ENCODE measurements around the gene ASAP2. TPM values are rescaled to one million over a fixed set of nuclear protein-coding genes. Genes with fewer than 3 reads are reported as not detected.

The ASAP2 gene
- polyA plus RNA-seq, 1 donor from 2014 or later, result 41.0 TPM

- no peaks in the 10 kb centered on the region for H3K9me2 ChIP-seq (ENCODE audit: insufficient read depth, low read length)
- TF ChIP-seq MXI1 (conservative IDR thresholded peaks at IDR 0.05; ENCODE audit: poor library complexity, severe bottlenecking), result no peak
- no peak for TF ChIP-seq EP300 (conservative IDR thresholded peaks at IDR 0.05; ENCODE audit: poor library complexity, severe bottlenecking)
- no peak for TF ChIP-seq SMC3 (conservative IDR thresholded peaks at IDR 0.05; ENCODE audit: poor library complexity)
- no peak for TF ChIP-seq RAD21 (conservative IDR thresholded peaks at IDR 0.05)
- TF ChIP-seq TAF1 (IDR thresholded peaks at IDR 0.05; ENCODE audit: low read depth), result no peak
- TF ChIP-seq POLR2AphosphoS5 (IDR thresholded peaks at IDR 0.05), result no peak
- TF ChIP-seq CTCF (IDR thresholded peaks at IDR 0.05; ENCODE audit: poor library complexity, severe bottlenecking), result no peak
- peaks cover 34% of the 10 kb centered on the region for H3K79me2 ChIP-seq (replicated peaks; ENCODE audit: insufficient read depth, low read length)
- H3K9me3 ChIP-seq (ENCODE audit: low read length), result no peaks in the 10 kb centered on the region
- H3K9ac ChIP-seq (ENCODE audit: low read length), result no peak overlapping the region
- no peaks in the 10 kb centered on the region for H3F3A ChIP-seq (ENCODE audit: insufficient read depth, low read length, poor library complexity, severe bottlenecking)
- no peaks in the 10 kb centered on the region for H3K36me3 ChIP-seq (ENCODE audit: insufficient read depth, low read length)
- H4K20me1 ChIP-seq (ENCODE audit: insufficient read depth), result peaks cover 4% of the 10 kb centered on the region
- no peak overlapping the region for H3K27ac ChIP-seq (ENCODE audit: low read length)
- H3K4me2 ChIP-seq (ENCODE audit: low read length), result no peak overlapping the region
- H2AFZ ChIP-seq (ENCODE audit: low read depth, low read length), result no peak overlapping the region
- H3K27me3 ChIP-seq (ENCODE audit: insufficient read depth, low read depth, low read length), result no peaks in the 10 kb centered on the region
- no peak overlapping the region for H3K4me3 ChIP-seq (ENCODE audit: low read length)
Measured at GRCh38 chr2:9261231-9261883, 54.7 kb downstream of the ASAP2 start.

GRCh38 chr2:9262671-9263171, 56.1 kb downstream of the ASAP2 start:
- Histone ChIP-seq H3F3A (ENCODE audit: insufficient read depth, low read length, poor library complexity, severe bottlenecking) (no peaks in the 10 kb centered on the region), H3K9me2 (ENCODE audit: insufficient read depth, low read length) (no peaks in the 10 kb centered on the region), H3K27ac (ENCODE audit: low read length) (no peak overlapping the region), H4K20me1 (ENCODE audit: insufficient read depth) (peaks cover 3% of the 10 kb centered on the region), H3K36me3 (ENCODE audit: insufficient read depth, low read length) (no peaks in the 10 kb centered on the region), H3K4me2 (ENCODE audit: low read length) (no peak overlapping the region), H3K9me3 (ENCODE audit: low read length) (no peaks in the 10 kb centered on the region), H3K27me3 (ENCODE audit: insufficient read depth, low read depth, low read length) (no peaks in the 10 kb centered on the region), H3K9ac (ENCODE audit: low read length) (no peak overlapping the region), H3K79me2 (replicated peaks; ENCODE audit: insufficient read depth, low read length) (peaks cover 38% of the 10 kb centered on the region), H3K4me3 (ENCODE audit: low read length) (no peak overlapping the region), H2AFZ (ENCODE audit: low read depth, low read length) (no peak overlapping the region)
- no peak for TF ChIP-seq TAF1 (IDR thresholded peaks at IDR 0.05; ENCODE audit: low read depth)
- no peak for TF ChIP-seq SMC3 (conservative IDR thresholded peaks at IDR 0.05; ENCODE audit: poor library complexity)
- no peak for TF ChIP-seq CTCF (IDR thresholded peaks at IDR 0.05; ENCODE audit: poor library complexity, severe bottlenecking)
- TF ChIP-seq RAD21 (conservative IDR thresholded peaks at IDR 0.05), result no peak
- no peak for TF ChIP-seq REST (IDR thresholded peaks at IDR 0.05; ENCODE audit: borderline replicate concordance)
- TF ChIP-seq MXI1 (conservative IDR thresholded peaks at IDR 0.05; ENCODE audit: poor library complexity, severe bottlenecking), result no peak
- TF ChIP-seq EZH2 (IDR thresholded peaks at IDR 0.05; ENCODE audit: borderline replicate concordance, insufficient read depth, low read length, poor library complexity, severe bottlenecking), result no peak
- TF ChIP-seq EP300 (conservative IDR thresholded peaks at IDR 0.05; ENCODE audit: poor library complexity, severe bottlenecking), result no peak
- no peak for TF ChIP-seq POLR2AphosphoS5 (IDR thresholded peaks at IDR 0.05)
